ES-I3 (cell line): ENCODE measurements around the gene TTLL13.

Source experiments
- H3K36me3 ChIP-seq: 2 replicates; pipeline ENCODE4 v1.6.1; 2013; ENCODE audit warnings: mild to moderate bottlenecking, low read length, control low read depth, moderate library complexity; ENCODE audit not compliant: insufficient read depth
- H3K4me1 ChIP-seq: 2 replicates; pipeline ENCODE4 v1.6.1; 2013; ENCODE audit warnings: mild to moderate bottlenecking, control low read depth, low read length; ENCODE audit not compliant: insufficient read depth
- H3K9ac ChIP-seq: 2 replicates; pipeline ENCODE4 v1.6.1; 2013; ENCODE audit warnings: low read depth, mild to moderate bottlenecking, low read length, moderate library complexity
- H3K9me3 ChIP-seq: 2 replicates; pipeline ENCODE4 v1.6.1; 2013; ENCODE audit warnings: mild to moderate bottlenecking, low read length, moderate library complexity; ENCODE audit not compliant: control insufficient read depth, insufficient read depth

The TTLL13 gene

GRCh38 chr15:90210593-90210992 is 38.8 kb upstream of the TTLL13 start:
- no peak overlapping the region for H3K9ac ChIP-seq
- no peaks in the 10 kb centered on the region for H3K36me3 ChIP-seq
- H3K4me1 ChIP-seq: peaks cover 15% of the 10 kb centered on the region; the same call in 1 of the 2 replicates
- no peaks in the 10 kb centered on the region for H3K9me3 ChIP-seq

GRCh38 chr15:90211009-90211408 is 38.3 kb upstream of the TTLL13 start:
- no peaks in the 10 kb centered on the region for H3K36me3 ChIP-seq
- H3K9ac ChIP-seq: no peak overlapping the region
- H3K4me1 ChIP-seq: peaks cover 15% of the 10 kb centered on the region; the same call in 1 of the 2 replicates
- no peaks in the 10 kb centered on the region for H3K9me3 ChIP-seq

- no peaks in the 10 kb centered on the region for H3K9me3 ChIP-seq
- peaks cover 15% of the 10 kb centered on the region; the same call in 1 of the 2 replicates for H3K4me1 ChIP-seq
- no peak overlapping the region for H3K9ac ChIP-seq
- no peaks in the 10 kb centered on the region for H3K36me3 ChIP-seq
These were observed 37.8 kb upstream of the TTLL13 start for GRCh38 chr15:90211440-90212143.

- Histone ChIP-seq H3K9ac (no peak overlapping the region), H3K36me3 (no peaks in the 10 kb centered on the region), H3K9me3 (no peaks in the 10 kb centered on the region), H3K4me1 (peaks cover 15% of the 10 kb centered on the region; the same call in 1 of the 2 replicates)
These were observed 36.9 kb upstream of the TTLL13 start for GRCh38 chr15:90212221-90213098.

GRCh38 chr15:90213122-90213817 is 36.1 kb upstream of the TTLL13 start:
- H3K4me1 ChIP-seq: peaks cover 15% of the 10 kb centered on the region; the same call in 1 of the 2 replicates
- no peak overlapping the region for H3K9ac ChIP-seq
- no peaks in the 10 kb centered on the region for H3K9me3 ChIP-seq
- no peaks in the 10 kb centered on the region for H3K36me3 ChIP-seq

GRCh38 chr15:90213818-90214204 is 35.5 kb upstream of the TTLL13 start:
- Histone ChIP-seq H3K36me3 (no peaks in the 10 kb centered on the region), H3K4me1 (peaks cover 15% of the 10 kb centered on the region; the same call in 1 of the 2 replicates), H3K9me3 (no peaks in the 10 kb centered on the region), H3K9ac (no peak overlapping the region)

GRCh38 chr15:90214553-90215196 is 34.7 kb upstream of the TTLL13 start:
- no peaks in the 10 kb centered on the region for H3K36me3 ChIP-seq
- no peaks in the 10 kb centered on the region for H3K9me3 ChIP-seq
- H3K9ac ChIP-seq: no peak overlapping the region
- peaks cover 15% of the 10 kb centered on the region; the same call in 1 of the 2 replicates for H3K4me1 ChIP-seq

GRCh38 chr15:90217671-90218394 is 31.5 kb upstream of the TTLL13 start:
- H3K9me3 ChIP-seq: no peaks in the 10 kb centered on the region
- H3K9ac ChIP-seq: no peak overlapping the region

GRCh38 chr15:90219421-90220141 is 29.8 kb upstream of the TTLL13 start:
- Histone ChIP-seq H3K9me3 (no peaks in the 10 kb centered on the region), H3K9ac (no peak overlapping the region), H3K4me1 (no peaks in the 10 kb centered on the region), H3K36me3 (peaks cover 5% of the 10 kb centered on the region)

More at GRCh38 chr15:90217671-90218394, 31.5 kb upstream of the TTLL13 start:
- peaks cover 5% of the 10 kb centered on the region; the same call in 1 of the 2 replicates for H3K36me3 ChIP-seq
- no peaks in the 10 kb centered on the region for H3K4me1 ChIP-seq

- no peak overlapping the region for H3K9ac ChIP-seq
- H3K36me3 ChIP-seq: peaks cover 10% of the 10 kb centered on the region
- no peaks in the 10 kb centered on the region for H3K9me3 ChIP-seq
- H3K4me1 ChIP-seq: no peaks in the 10 kb centered on the region
These were observed 28.0 kb upstream of the TTLL13 start for GRCh38 chr15:90221246-90221900.

GRCh38 chr15:90222547-90222946 is 26.8 kb upstream of the TTLL13 start:
- Histone ChIP-seq H3K36me3 (peaks cover 10% of the 10 kb centered on the region), H3K4me1 (no peaks in the 10 kb centered on the region), H3K9ac (no peak overlapping the region), H3K9me3 (no peaks in the 10 kb centered on the region)

GRCh38 chr15:90223441-90224165 is 25.8 kb upstream of the TTLL13 start:
- Histone ChIP-seq H3K9ac (no peak overlapping the region), H3K4me1 (no peaks in the 10 kb centered on the region), H3K36me3 (peaks cover 10% of the 10 kb centered on the region), H3K9me3 (no peaks in the 10 kb centered on the region)
